IMR-90 (cell line): ENCODE measurements around the gene SPAG16.

Source experiments
- CTCF ChIP-seq: conservative IDR thresholded peaks from 2 replicates; pipeline ENCODE4 v1.5.1; 2012; ENCODE audit warnings: mild to moderate bottlenecking, low read depth, low read length, improper control_type of control experiment
- MAZ ChIP-seq: IDR thresholded peaks from 2 replicates; pipeline ENCODE4 v1.6.1; 2012; ENCODE audit warnings: low read depth, mild to moderate bottlenecking, low read length, improper control_type of control experiment, moderate library complexity, borderline replicate concordance
- NFE2L2 ChIP-seq: fragments of 150-350 bp; IDR thresholded peaks from 2 replicates; pipeline ENCODE4 v1.6.1; 2016; ENCODE audit warnings: low read depth, mild to moderate bottlenecking, low read length
- POLR2A ChIP-seq: IDR thresholded peaks from 2 replicates; pipeline ENCODE4 v1.6.1; 2012; ENCODE audit warnings: mild to moderate bottlenecking, low read depth, low read length
- RCOR1 ChIP-seq: IDR thresholded peaks from 2 replicates; pipeline ENCODE4 v1.6.1; 2012; ENCODE audit warnings: mild to moderate bottlenecking, low read length, improper control_type of control experiment; ENCODE audit not compliant: insufficient replicate concordance

- TF ChIP-seq MAZ (no peak), CTCF (no peak), RCOR1 (no peak), POLR2A (no peak), NFE2L2 (no peak)
Observed at GRCh38 chr2:213425618-213426017, 141.4 kb downstream of the SPAG16 start.
